NCI-H2107 (cell line): Measurements from ENCODE around the gene SIPA1.

Source experiments
- DNase-seq: peaks from one replicate; lab custom pipeline; 2025; lab: John Stamatoyannopoulos, UW

SIPA1 gene

GRCh38 chr11:65643971-65644370 lies 6.1 kb downstream of the SIPA1 start:
- no peak for DNase-seq

- DNase-seq: no peak
Observed at GRCh38 chr11:65644837-65645236, 6.9 kb downstream of the SIPA1 start.

- no peak for DNase-seq
Observed at GRCh38 chr11:65645710-65646109, 7.8 kb downstream of the SIPA1 start.

GRCh38 chr11:65646288-65646957 lies 8.5 kb downstream of the SIPA1 start:
- DNase-seq: no peak

DNA sequence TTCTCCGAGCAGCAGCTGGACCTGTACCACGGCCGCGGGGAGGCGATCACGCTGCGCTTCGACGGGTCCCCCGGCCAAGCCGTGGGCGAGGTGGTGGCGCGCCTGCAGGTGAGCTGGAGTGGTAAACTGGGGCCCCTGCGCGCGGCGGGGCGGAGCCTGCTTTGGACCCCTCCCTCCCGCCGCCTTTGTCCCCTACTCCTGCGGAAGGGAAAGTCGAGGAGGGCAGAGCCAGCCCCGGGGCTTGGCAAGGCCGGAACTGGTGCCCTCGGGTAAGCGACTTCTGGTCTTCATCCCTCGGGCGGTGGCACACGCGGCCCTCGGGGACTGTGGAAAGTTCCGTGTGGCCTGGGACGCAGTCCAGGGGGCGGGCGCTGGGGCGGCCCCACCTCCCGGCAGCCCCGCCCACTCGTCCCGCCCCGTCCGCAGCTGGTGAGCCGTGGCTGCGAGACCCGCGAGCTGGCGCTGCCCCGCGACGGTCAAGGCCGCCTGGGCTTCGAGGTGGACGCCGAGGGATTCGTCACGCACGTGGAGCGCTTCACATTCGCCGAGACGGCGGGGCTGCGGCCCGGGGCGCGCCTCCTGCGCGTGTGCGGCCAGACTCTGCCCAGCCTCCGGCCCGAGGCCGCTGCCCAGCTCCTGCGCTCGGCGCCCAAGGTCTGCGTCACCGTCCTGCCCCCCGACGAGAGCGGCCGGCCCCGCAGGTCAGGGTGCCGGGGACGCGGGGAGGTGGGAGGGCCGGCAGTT lies 9.2 kb downstream of the SIPA1 start:
- DNase-seq: no peak

- no peak for DNase-seq
Observed at GRCh38 chr11:65648997-65649493, 11.1 kb downstream of the SIPA1 start.

DNA sequence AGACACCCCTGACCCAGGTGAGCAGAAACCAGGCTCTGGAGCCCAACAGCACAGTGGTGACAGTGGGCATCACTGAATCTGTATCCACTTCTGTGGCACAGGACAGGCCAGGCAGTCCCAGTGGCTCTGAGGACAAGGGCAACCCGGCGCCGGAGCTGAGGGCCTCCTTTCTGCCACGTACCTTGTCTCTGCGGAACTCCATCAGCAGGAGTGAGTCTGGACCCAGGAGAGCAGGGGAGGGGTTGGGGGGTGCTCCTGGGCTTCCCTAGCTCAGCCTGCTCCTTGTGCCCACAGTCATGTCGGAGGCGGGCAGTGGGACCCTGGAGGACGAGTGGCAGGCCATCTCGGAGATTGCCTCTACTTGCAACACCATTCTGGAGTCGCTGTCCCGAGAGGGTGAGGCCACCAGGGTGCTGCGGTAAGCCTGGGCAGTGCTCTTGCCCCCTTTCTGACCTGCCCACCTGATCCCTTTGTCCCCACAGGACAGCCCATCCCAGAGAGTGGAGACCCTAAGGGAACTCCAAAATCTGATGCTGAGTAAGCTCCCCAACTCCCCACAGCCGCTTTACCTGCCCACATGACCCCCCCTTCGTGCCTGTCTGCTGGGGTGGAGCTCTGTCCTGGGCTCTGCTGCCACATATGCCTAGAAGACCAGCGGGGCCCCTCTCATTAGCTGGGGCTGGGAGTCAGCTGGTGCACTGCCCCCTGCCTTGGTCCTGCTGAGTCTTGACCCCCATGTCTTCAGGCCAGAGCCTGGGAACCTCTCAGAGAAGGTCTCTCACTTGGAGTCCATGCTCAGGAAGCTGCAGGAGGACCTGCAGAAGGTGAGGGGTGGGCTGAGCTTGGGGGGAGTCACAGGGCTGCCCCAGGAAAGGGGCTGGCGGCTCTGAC lies 12.0 kb downstream of the SIPA1 start:
- no peak for DNase-seq

DNA sequence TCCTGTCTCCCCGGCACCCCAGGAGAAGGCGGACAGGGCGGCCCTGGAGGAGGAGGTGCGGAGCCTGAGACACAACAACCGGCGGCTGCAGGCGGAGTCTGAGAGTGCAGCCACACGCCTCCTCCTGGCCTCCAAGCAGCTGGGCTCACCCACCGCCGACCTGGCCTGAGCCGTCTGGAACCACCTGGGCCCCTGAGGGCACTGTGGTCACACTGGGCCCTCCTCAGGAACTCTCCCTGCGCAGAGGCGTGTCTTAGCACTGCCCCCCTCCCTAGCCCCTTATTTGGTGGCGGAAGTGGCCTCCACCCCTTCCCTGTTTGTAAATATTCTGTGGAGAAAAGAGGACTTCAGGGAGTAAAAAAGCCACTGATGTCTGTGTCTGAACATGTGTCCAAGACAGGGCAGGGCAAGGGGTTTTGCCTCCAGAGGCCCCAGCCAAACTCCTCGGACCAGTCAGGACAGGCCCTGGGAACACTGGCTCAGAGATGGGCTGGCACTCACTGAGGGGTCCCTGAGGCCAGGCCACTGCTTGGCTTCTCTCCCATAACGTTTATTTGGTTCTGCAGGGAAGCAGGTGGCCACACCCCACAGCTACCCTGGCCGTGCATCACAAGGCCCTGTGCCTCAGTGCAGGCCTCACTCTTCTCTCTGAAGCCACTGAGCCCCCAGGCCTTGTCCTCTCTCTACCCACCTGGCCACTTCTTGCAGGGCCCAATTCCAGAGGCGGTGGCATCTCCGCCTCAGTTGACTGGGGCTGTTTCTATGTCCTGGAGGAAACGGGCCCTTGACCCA lies 12.8 kb downstream of the SIPA1 start:
- no peak for DNase-seq

DNA sequence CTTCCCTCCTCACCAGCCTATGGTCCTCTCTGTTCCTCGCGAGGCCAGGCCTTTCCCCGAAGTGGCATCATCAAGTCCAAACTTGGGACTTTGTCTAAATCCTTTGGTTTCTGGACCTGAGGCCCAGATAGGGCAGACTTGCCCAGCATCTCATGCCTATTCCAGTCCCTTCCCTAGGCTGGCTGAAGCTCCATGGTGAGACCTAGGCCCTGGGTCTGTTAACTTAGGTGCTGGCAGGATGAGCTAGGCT lies 13.4 kb downstream of the SIPA1 start:
- DNase-seq: no peak

GRCh38 chr11:65651589-65652510 lies 13.9 kb downstream of the SIPA1 start:
- no peak for DNase-seq

DNA sequence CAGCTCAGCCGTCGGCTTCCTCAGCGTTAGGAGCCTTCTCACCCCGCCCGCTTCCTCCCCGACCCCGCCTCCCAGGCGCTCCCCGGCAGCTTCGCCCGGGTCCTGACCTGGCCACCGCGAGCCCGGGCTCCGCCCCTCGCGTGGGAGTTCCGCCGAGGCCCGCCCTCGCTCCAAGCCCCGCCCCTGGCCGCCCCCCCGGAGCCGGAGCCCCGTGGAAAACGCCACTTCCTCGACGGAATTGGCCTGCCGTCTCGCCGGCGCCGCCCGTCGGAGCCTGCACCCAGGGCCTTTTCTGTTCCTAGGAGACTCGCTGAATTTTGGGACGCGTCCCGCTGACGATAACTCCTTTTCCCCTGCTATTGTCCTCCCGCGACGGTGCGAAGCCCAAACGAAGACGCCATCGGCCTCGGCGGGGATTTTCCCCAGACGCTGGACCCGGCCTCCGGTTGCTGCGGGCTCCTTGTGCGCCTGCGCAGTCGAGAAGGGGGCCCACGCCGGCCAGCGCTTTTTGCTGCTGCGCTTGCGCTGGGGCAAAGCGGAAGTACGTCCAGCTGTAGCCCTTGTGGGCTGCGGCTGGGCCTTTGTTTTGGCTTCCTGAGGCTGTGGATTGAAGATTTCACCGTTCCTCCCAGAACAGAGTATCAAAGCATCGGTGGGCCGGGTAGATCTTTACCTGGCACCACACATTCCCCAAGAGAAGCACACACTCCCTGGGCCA lies 14.8 kb downstream of the SIPA1 start:
- peak; percentile 76 for DNase-seq

- no peak for DNase-seq
Observed at GRCh38 chr11:65653229-65654225, 15.6 kb downstream of the SIPA1 start.

- no peak for DNase-seq
Observed at GRCh38 chr11:65654375-65655349, 16.8 kb downstream of the SIPA1 start.

- DNase-seq: no peak
Observed at GRCh38 chr11:65655570-65656332, 17.9 kb downstream of the SIPA1 start.

GRCh38 chr11:65657426-65657825 lies 19.5 kb downstream of the SIPA1 start:
- no peak for DNase-seq

- no peak for DNase-seq
Observed at GRCh38 chr11:65658174-65659021, 20.5 kb downstream of the SIPA1 start.
